ENCODE data around the gene CERS6. TPM values are rescaled to one million over a fixed set of nuclear protein-coding genes. Genes with fewer than 3 reads are reported as not detected.

CERS6 gene
- total and polyA plus RNA-seq, 2 of the 8 experiments (the other 6 are each of a cell fraction or from before 2014, with no cell fraction given) = 6.8 to 28.2 TPM

DNA sequence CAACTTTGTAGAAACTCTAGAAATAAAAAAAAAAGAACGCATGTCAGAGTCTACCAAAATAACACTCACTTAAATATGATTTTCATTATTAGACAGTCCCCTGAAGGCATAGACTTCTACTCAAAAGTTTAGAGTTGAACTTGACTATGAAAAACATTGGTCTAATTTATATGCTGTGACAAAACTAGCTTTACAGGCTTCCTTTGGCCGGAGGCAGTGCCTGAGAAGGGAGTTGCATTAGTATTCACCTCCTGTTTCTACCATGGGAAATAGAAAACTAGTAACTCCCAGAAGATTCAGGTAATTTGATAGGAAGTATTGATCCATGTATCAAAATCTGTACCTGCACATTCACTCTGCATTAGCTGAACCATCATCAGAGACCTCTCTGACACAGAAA, 182.9 kb downstream of the CERS6 start:
- Histone ChIP-seq H2BK15ac (ENCODE audit: low read length) (no peak overlapping the region), H2BK5ac (ENCODE audit: low read depth, low read length) (no peak overlapping the region), H3K27ac (ENCODE audit: low read depth, low read length) (no peak overlapping the region), H3K27me3 (replicated peaks in 1 of 4; ENCODE audit: control insufficient read depth in 3 of 4, extremely low read depth in 1 of 4, insufficient read depth in 3 of 4, low read length in 3 of 4) (no peaks in the 10 kb centered on the region), H2AK5ac (ENCODE audit: low read depth, low read length) (no peak overlapping the region), H2BK20ac (ENCODE audit: low read length) (no peak overlapping the region), H3K18ac (ENCODE audit: extremely low read depth, low read length) (no peak overlapping the region), H3K56ac (replicated peaks; ENCODE audit: insufficient read length, low read depth, low read length) (no peak overlapping the region), H3K4me2 (ENCODE audit: insufficient read depth in 1 of 2, low read depth in 2 of 2, low read length in 2 of 2) (0 out of 4 replicates have a peak overlapping the region, but pooled peaks of 1 of the 2 experiments have one; percentile 32), H4K20me1 (replicated peaks in 1 of 2; ENCODE audit: control insufficient read depth in 1 of 2, insufficient read depth in 2 of 2, low read length in 2 of 2) (no peaks in the 10 kb centered on the region), H3K14ac (ENCODE audit: insufficient read length) (no peak overlapping the region), H2AFZ (ENCODE audit: low read length) (no peak overlapping the region), H4K91ac (replicated peaks; ENCODE audit: insufficient read length, low read length) (no peak overlapping the region), H3K4ac (replicated peaks; ENCODE audit: insufficient read length, low read depth, low read length) (no peak overlapping the region), H3K4me1 (replicated peaks in 1 of 4; ENCODE audit: control insufficient read depth in 3 of 4, insufficient read depth in 4 of 4, low read length in 3 of 4) (peaks cover 4 to 19% (median 5%) of the 10 kb centered on the region in 4 experiments), H3K79me1 (ENCODE audit: low read depth, low read length) (peaks cover 2% of the 10 kb centered on the region; the same call in 1 of the 2 replicates), H4K8ac (ENCODE audit: extremely low read depth, insufficient read depth, low read length) (no peak overlapping the region), H2BK12ac (ENCODE audit: low read depth, low read length) (no peak overlapping the region), H4K5ac (ENCODE audit: insufficient read length, low read depth, low read length) (no peak overlapping the region), H3K23ac (ENCODE audit: insufficient read length) (no peak overlapping the region), H3K9ac (replicated peaks in 1 of 4; ENCODE audit: extremely low read depth in 1 of 4, low read depth in 3 of 4, low read length in 3 of 4) (no peak overlapping the region), H3K9me3 (ENCODE audit: insufficient read depth in 2 of 2, low read depth in 1 of 2, low read length in 1 of 2) (no peaks in the 10 kb centered on the region), H2BK120ac (replicated peaks; ENCODE audit: low read depth, low read length) (no peak overlapping the region), H3K4me3 (ENCODE audit: extremely low read depth in 1 of 4, insufficient read depth in 2 of 4, low read depth in 3 of 4, low read length in 4 of 4) (no peak overlapping the region), H3K79me2 (ENCODE audit: control insufficient read depth in 1 of 2, insufficient read depth in 2 of 2, low read length in 2 of 2) (no peaks in the 10 kb centered on the region), H3K23me2 (ENCODE audit: low read depth, low read length) (peaks cover under 1% of the 10 kb centered on the region; the same call in 1 of the 2 replicates), H3K36me3 (ENCODE audit: control insufficient read depth in 2 of 4, insufficient read depth in 4 of 4, low read length in 3 of 4) (no peaks in the 10 kb centered on the region)
- WGBS, 2 experiments (ENCODE audit: extremely low coverage in 1 of 2, insufficient coverage in 1 of 2, insufficient read length in 1 of 2, insufficient replicate concordance in 2 of 2, low coverage in 1 of 2, low lambda C conversion rate in 2 of 2, missing lambda C conversion rate in 1 of 2) = 80% methylated on average over 2 of the region's 2 CpGs; no CpG with 5 or more reads in 1 of the 2 experiments
- DNase-seq (ENCODE audit: low read depth in 1 of 2, low spot score in 2 of 2) = no peak
- TF ChIP-seq GABPA (IDR thresholded peaks at IDR 0.05; ENCODE audit: borderline replicate concordance, insufficient read depth, low read length) = no peak
- TF ChIP-seq EZH2 (IDR thresholded peaks at IDR 0.05; ENCODE audit: low read depth, low read length, severe bottlenecking) = no peak
- TF ChIP-seq CBX5 (IDR thresholded peaks at IDR 0.05; ENCODE audit: low read depth, low read length) = no peak
- no peak for TF ChIP-seq RNF2 (IDR thresholded peaks at IDR 0.05; ENCODE audit: borderline replicate concordance, low read depth, low read length, missing control alignments, poor library complexity, severe bottlenecking)
- no peak for TF ChIP-seq KDM1A (IDR thresholded peaks at IDR 0.05; ENCODE audit: borderline replicate concordance, low read length)
- no peak for TF ChIP-seq PHF8 (conservative IDR thresholded peaks at IDR 0.05; ENCODE audit: low read depth, low read length)
- TF ChIP-seq RAD21 (IDR thresholded peaks at IDR 0.05 in 1 of 2, conservative IDR thresholded peaks at IDR 0.05 in 1 of 2; ENCODE audit: low read depth in 2 of 2, low read length in 2 of 2) = no peak
- no peak for TF ChIP-seq TBP (IDR thresholded peaks at IDR 0.05; ENCODE audit: low read depth, low read length)
- TF ChIP-seq SRF (IDR thresholded peaks at IDR 0.05; ENCODE audit: low read depth, low read length) = no peak
- no peak for TF ChIP-seq RFX5 (IDR thresholded peaks at IDR 0.05; ENCODE audit: borderline replicate concordance, low read depth, low read length)
- POLR2A ChIA-PET (ENCODE audit: partially characterized antibody) = no interaction called here
- CTCF ChIA-PET (ENCODE audit: partially characterized antibody) = interaction anchor here (0.6 to 2.3 kb wide), 7 partner anchors 10 to 290 kb away, joined by 3 to 8 read pairs (median 3); no protein-coding TSS in a partner anchor
- FAIRE-seq = no peak
